Measurements from ENCODE around the gene ZNF423.

The ZNF423 gene

DNA sequence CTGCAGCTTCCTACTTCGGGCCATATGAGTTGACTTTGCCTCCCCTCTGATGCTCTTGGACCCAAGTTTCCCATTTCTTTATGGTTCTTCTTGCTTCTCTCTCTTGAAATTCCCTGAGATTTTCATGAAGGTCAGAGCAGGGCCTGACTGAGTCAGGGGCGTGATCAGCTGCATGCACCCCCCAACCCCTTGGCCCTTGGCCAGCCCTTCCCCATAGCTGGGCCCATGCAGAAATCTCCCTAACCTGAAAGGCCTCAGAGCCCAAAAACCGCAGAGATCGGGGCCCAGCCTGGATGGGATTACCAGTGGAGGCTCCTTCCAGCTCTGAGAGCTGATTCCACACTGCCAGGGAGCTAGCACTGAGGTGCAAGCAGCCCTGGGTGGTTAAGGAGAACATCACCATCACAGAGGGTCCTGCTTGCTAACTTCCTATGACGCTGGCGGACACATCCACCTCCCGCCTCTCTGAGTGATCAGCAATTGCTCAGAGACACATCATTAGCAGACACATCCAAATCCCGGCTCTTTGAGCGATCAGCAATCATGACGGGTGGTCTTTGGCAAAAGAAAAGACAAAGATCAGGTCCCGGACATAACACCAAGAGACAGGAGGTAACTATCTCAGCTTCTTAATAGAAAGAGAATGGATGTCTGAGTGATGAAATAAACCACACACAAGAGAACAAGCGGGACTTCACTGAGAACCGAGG lies 320.9 kb downstream of the ZNF423 start:
- no peak overlapping the region for H3K4me3 ChIP-seq (ENCODE audit: low read length)
- no peak for DNase-seq (ENCODE audit: low read depth)
- TF ChIP-seq CTCF (IDR thresholded peaks at IDR 0.05; ENCODE audit: insufficient read depth, low read depth, low read length, missing control alignments), result no peak

- TF ChIP-seq CTCF (IDR thresholded peaks at IDR 0.05; ENCODE audit: insufficient read depth, low read depth, low read length, missing control alignments), result no peak
- DNase-seq (ENCODE audit: low read depth), result no peak
- H3K4me3 ChIP-seq (ENCODE audit: low read length), result no peak overlapping the region
Measured at GRCh38 chr16:49533422-49533821, 322.5 kb downstream of the ZNF423 start.

GRCh38 chr16:49532873-49533272 lies 323.0 kb downstream of the ZNF423 start:
- no peak for DNase-seq (ENCODE audit: low read depth)
- no peak for TF ChIP-seq CTCF (IDR thresholded peaks at IDR 0.05; ENCODE audit: insufficient read depth, low read depth, low read length, missing control alignments)
- H3K4me3 ChIP-seq (ENCODE audit: low read length), result no peak overlapping the region

GRCh38 chr16:49531931-49532840 lies 323.7 kb downstream of the ZNF423 start:
- no peak overlapping the region for H3K4me3 ChIP-seq (ENCODE audit: low read length)
- no peak for TF ChIP-seq CTCF (IDR thresholded peaks at IDR 0.05; ENCODE audit: insufficient read depth, low read depth, low read length, missing control alignments)
- DNase-seq (ENCODE audit: low read depth), result no peak

GRCh38 chr16:49531425-49531824 lies 324.5 kb downstream of the ZNF423 start:
- DNase-seq (ENCODE audit: low read depth), result no peak
- no peak for TF ChIP-seq CTCF (IDR thresholded peaks at IDR 0.05; ENCODE audit: insufficient read depth, low read depth, low read length, missing control alignments)
- H3K4me3 ChIP-seq (ENCODE audit: low read length), result no peak overlapping the region

DNA sequence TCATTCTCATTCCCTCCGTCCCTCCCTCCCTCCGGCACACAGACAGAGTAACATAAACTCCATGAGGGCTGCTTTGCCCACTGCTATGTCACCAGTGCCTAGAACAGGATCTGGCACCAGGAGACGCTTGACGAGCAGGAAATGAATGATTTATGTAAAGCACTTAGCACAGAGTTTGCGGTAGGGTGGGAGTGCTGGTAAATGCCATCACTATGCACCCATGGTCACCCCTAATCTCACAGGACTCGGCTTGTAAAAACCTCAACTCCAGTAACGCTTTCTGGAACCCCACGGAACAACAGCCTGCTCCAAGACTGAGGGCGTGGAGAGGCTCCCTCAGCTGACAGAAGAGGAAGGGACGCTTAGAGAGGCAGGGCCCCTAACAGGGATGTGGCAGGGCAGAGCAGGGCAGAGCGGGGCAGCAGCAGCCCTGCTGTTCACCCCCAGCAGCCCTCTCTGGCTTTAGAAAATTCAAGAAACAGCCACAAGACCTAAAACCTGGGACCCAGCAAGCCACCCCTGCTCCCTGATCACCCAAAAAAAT lies 325.4 kb downstream of the ZNF423 start:
- H3K4me3 ChIP-seq (ENCODE audit: low read length), result no peak overlapping the region
- no peak for TF ChIP-seq CTCF (IDR thresholded peaks at IDR 0.05; ENCODE audit: insufficient read depth, low read depth, low read length, missing control alignments)
- DNase-seq (ENCODE audit: low read depth), result no peak
